ENCODE data around the gene EPS8L2. TPM values are rescaled to one million over a fixed set of nuclear protein-coding genes. Genes with fewer than 3 reads are reported as not detected.
A peak's percentile ranks its signal among the peaks of the same experiment; 100 is the strongest.

EPS8L2 gene
- 155 TPM for total RNA-seq
- long read RNA-seq, transcript EPS8L2-220 (9 exons, 2,304 nt): minor isoform, 6 of 297 reads
- long read RNA-seq, transcript EPS8L2-201 (21 exons, 3,148 nt): major isoform, 114 of 297 reads
- long read RNA-seq, transcript EPS8L2-231 (21 exons, 3,188 nt): minor isoform, 12 of 297 reads
- long read RNA-seq, partial matches to known transcripts: 65 of 297 reads
- long read RNA-seq, other reads (novel, unspliced or antisense): 93 of 297 reads

DNA sequence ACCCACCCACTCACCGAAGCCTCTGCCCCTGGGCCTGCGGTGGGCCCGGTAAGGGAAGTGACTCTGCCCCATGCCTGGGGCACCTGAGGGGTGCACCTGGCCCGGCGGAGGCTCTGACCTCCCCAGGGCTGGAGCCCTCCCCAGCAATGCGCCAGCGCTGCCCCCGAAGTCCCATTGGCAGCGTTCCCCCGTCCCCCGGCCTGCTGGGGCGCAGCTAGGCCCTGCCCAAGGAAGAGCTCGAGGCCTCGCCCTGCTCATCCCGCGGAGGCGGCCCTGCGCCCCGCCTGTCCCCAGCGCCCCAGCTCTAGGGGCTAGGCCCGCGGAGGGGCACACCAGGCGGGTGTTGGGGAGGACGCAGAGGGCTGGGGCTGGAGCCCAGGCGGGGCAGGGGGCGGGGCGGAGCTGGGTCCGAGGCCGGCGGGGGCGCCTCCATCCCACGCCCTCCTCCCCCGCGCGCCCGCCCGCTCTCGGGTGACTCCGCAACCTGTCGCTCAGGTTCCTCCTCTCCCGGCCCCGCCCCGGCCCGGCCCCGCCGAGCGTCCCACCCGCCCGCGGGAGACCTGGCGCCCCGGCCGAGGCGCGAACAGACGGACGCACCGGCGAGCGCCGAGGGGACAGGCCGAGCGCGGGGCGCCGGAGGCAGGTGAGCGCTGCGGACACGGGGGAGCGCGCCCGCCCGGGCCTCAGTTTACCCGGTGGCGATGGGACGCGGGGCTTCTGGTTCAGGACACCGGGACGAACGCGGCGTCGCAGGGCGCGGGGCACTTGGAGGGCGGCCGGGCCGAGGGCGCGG is at the start of gene EPS8L2:
TSS of gene EPS8L2 (plus strand) at position 586 of the 793 bp plus-strand sequence. CDS start 3,177 bp downstream, outside the sequence.
- H3K36me3 ChIP-seq: no peaks in the 10 kb centered on the region
- H3K27ac ChIP-seq: peak within 1 kb of the TSS; percentile 74
- peaks cover 42% of the 10 kb centered on the region for H3K4me1 ChIP-seq
- H3K4me3 ChIP-seq: peak within 1 kb of the TSS; percentile 58
- no peaks in the 10 kb centered on the region for H3K9me3 ChIP-seq
- intact Hi-C loops (cut with DNase I): no loop called here
- peak; percentile 89 for DNase-seq
- TF ChIP-seq, protein P1, sequence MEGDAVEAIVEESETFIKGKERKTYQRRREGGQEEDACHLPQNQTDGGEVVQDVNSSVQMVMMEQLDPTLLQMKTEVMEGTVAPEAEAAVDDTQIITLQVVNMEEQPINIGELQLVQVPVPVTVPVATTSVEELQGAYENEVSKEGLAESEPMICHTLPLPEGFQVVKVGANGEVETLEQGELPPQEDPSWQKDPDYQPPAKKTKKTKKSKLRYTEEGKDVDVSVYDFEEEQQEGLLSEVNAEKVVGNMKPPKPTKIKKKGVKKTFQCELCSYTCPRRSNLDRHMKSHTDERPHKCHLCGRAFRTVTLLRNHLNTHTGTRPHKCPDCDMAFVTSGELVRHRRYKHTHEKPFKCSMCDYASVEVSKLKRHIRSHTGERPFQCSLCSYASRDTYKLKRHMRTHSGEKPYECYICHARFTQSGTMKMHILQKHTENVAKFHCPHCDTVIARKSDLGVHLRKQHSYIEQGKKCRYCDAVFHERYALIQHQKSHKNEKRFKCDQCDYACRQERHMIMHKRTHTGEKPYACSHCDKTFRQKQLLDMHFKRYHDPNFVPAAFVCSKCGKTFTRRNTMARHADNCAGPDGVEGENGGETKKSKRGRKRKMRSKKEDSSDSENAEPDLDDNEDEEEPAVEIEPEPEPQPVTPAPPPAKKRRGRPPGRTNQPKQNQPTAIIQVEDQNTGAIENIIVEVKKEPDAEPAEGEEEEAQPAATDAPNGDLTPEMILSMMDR (IDR thresholded peaks at IDR 0.05): no peak
- ATAC-seq: peak; percentile 59
- peaks cover 14% of the 10 kb centered on the region for H3K27me3 ChIP-seq

DNA sequence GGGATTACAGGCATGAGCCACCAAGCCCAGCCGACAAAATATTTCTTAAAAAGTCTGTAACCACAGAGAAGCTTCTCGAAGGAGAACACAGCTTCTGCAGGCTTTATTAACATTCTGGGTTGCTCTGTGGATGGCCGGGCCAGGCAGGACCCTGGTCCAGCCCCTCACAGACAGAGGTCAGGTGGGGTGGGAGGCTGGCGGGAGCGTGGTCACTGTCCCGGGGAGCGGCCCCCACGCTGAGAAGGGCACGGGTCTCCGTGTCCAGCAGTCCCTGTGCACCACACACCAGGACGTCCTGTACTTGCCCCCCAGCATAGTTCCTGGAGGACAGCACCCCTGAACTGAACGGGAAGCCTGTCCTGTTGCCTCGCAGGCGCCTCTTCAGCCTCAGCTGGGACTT is 49.6 kb upstream of the EPS8L2 start:
- Histone ChIP-seq H3K4me1 (peaks cover 3% of the 10 kb centered on the region), H3K9me3 (no peaks in the 10 kb centered on the region), H3K27ac (no peak overlapping the region), H3K4me3 (no peak overlapping the region), H3K36me3 (peaks cover 34% of the 10 kb centered on the region), H3K27me3 (no peaks in the 10 kb centered on the region)
- TF ChIP-seq, protein P1 (IDR thresholded peaks at IDR 0.05): no peak
- no peak for DNase-seq
- intact Hi-C loops (cut with DNase I): no loop called here
- ATAC-seq: no peak

GRCh38 chr11:656866-657265 is 49.2 kb upstream of the EPS8L2 start:
- intact Hi-C loops (cut with DNase I): no loop called here
- Histone ChIP-seq H3K27me3 (no peaks in the 10 kb centered on the region), H3K4me3 (no peak overlapping the region), H3K36me3 (peaks cover 31% of the 10 kb centered on the region), H3K27ac (no peak overlapping the region), H3K9me3 (no peaks in the 10 kb centered on the region), H3K4me1 (peaks cover 3% of the 10 kb centered on the region)
- DNase-seq: no peak
- no peak for ATAC-seq
- TF ChIP-seq, protein P1 (IDR thresholded peaks at IDR 0.05): no peak

DNA sequence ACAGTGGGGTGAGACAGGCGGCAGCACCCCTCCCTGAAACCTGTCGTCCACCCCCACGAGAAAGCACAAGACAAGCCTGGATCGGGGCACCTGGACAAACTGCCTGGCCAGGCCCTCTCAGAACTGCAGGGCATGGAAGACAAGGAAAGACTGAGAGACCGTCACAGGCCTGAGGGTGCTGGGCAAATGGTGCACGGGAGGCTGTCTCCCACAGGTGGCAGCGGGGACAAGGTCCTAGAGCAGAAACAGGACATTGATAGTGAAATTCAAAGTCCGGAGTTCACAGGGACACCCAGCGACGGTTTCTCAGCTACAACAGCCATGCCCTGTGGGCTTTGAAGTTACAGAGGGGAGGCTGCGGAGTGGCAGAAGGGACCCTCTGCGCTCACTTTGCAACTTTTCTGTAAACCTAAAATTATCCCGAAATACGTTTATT is 48.3 kb upstream of the EPS8L2 start:
- Histone ChIP-seq H3K4me1 (peaks cover 3% of the 10 kb centered on the region), H3K27me3 (no peaks in the 10 kb centered on the region), H3K36me3 (peaks cover 33% of the 10 kb centered on the region), H3K27ac (no peak overlapping the region), H3K9me3 (no peaks in the 10 kb centered on the region), H3K4me3 (no peak overlapping the region)
- intact Hi-C loops (cut with DNase I): no loop called here
- DNase-seq: no peak
- ATAC-seq: no peak
- TF ChIP-seq, protein P1 (IDR thresholded peaks at IDR 0.05): no peak

DNA sequence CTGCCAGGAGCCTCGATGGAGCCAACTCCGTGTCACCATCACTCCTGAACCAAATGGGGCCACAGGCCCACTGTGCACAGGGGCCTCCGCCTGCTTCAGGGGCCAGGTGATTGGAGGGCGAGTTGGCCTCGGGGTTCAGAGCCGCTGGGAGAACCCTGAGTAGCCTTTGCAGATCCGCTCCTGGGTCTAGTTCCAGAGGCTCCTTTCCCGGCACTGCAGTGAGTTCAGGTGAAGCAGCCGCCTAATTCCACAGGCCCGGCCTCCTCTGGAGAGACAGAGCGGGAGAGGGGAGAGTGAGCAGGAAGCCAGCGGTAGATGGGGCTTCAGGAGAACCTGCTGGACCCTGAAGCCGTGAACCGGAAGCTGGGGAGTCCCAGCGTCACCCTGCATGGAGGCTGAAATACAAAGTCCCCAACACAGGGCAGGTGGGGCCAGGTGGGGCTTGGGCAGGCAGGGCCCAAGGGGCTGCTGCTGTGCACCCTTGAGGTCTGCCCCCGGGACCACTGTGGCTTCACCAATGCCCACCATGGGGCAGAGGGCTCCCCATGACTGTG is 46.4 kb upstream of the EPS8L2 start:
- Histone ChIP-seq H3K4me3 (no peak overlapping the region), H3K4me1 (peaks cover 3% of the 10 kb centered on the region), H3K9me3 (no peaks in the 10 kb centered on the region), H3K27ac (no peak overlapping the region), H3K27me3 (no peaks in the 10 kb centered on the region), H3K36me3 (peaks cover 41% of the 10 kb centered on the region)
- intact Hi-C loops (cut with DNase I): loop anchor here (5.0 kb wide), 1 partner anchor 63 kb away; no protein-coding TSS in a partner anchor
- DNase-seq (no peak), ATAC-seq (no peak)
- TF ChIP-seq, protein P1 (IDR thresholded peaks at IDR 0.05): no peak
